ENCODE measurements around the gene CD59.

DNA sequence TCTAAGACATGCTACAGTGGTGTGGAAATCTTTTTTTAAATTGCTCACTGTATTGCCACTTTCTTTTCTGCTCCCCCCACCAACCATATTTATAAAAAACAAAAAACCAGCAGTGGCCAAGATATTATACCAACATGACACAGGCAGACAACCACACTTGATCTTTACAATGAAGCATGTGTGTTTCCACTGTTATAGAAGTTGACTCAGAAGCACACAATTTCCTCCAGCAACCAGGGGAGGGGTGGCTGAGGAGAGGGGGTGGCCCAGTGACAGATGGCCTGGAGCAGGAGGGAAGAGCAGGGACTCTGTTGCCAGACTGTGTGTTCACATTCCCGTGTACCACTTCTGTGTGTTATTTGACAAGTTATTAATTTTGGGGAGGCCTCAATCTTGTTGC lies 14.8 kb downstream of the CD59 start:
- TF ChIP-seq POLR2AphosphoS5 (IDR thresholded peaks at IDR 0.05; ENCODE audit: low read depth): no peak
- TF ChIP-seq SPI1 (IDR thresholded peaks at IDR 0.05; ENCODE audit: borderline replicate concordance, low read depth): no peak
- no peak for TF ChIP-seq GABPA (IDR thresholded peaks at IDR 0.05; ENCODE audit: low read depth)
